H1 (cell line): ENCODE data around the gene GATC. TPM values are rescaled to one million over a fixed set of nuclear protein-coding genes. Genes with fewer than 3 reads are reported as not detected.
A peak's percentile ranks its signal among the peaks of the same experiment; 100 is the strongest.

ENCODE experiments used
- RFX5 ChIP-seq: IDR thresholded peaks from 2 replicates; pipeline ENCODE4 v1.6.1; 2011; ENCODE audit warnings: low read depth, low read length, improper control_type of control experiment, borderline replicate concordance
- RXRA ChIP-seq: IDR thresholded peaks from 2 replicates; pipeline ENCODE4 v1.6.1; 2011; ENCODE audit warnings: low read depth, mild to moderate bottlenecking, low read length, moderate library complexity; ENCODE audit not compliant: insufficient read depth
- SAP30 ChIP-seq: fragments of 300-600 bp; sonication (generic); IDR thresholded peaks from 2 replicates; pipeline ENCODE4 v1.7.1; 2012; ENCODE audit warnings: low read length, moderate library complexity, mild to moderate bottlenecking, inconsistent platforms; ENCODE audit not compliant: insufficient read depth, insufficient replicate concordance
- SIN3A ChIP-seq, 2 experiments: IDR thresholded peaks in 1 of 2; conservative IDR thresholded peaks in 1 of 2; 2 replicates each; pipeline ENCODE4 v1.6.1; 2011 to 2012; ENCODE audit warnings: low read length in 2 of 2, improper control_type of control experiment in 1 of 2, low read depth in 1 of 2, mild to moderate bottlenecking in 1 of 2
- SIRT6 ChIP-seq: IDR thresholded peaks from one replicate; pipeline ENCODE4 v1.7.1; 2012; ENCODE audit warnings: low read length, inconsistent platforms
- TAF7 ChIP-seq: optimal IDR thresholded peaks from 2 replicates; pipeline ENCODE3; 2011; ENCODE audit warnings: low read depth, mild to moderate bottlenecking, inconsistent platforms, low read length, moderate library complexity, borderline replicate concordance
- polyA plus RNA-seq, 7 experiments: library from polyadenylated mRNA; depleted of rRNA in 3 of 7; stranded (reverse) in 5 of 7; unstranded in 2 of 7; fragments of >200 nt in 5 of 7; fragments of 200-250 nt in 2 of 7; gene quantifications; 1 replicate in 5 of 7; 2 replicates in 1 of 7; 4 replicates in 1 of 7; pipeline versions ENCODE4 v1.2.1 to v1.2.3, GENCODE V29; 2011 to 2013; ENCODE audit warnings: missing spikeins in 2 of 7, mixed read lengths in 2 of 7
- total RNA-seq: library from RNA; stranded (reverse); fragmentation: NEBNext Ultra II Directional; extraction: Animal tissue kit (Norgen Biotek cat#: 25700); gene quantifications from 2 replicates; pipeline ENCODE4 v1.2.1, GENCODE V29; 2021
- TF ChIP-seq, protein P1 (sequence below): IDR thresholded peaks from 2 replicates; pipeline ENCODE4 v1.6.1; 2012; ENCODE audit warnings: low read length, inconsistent platforms
- TF ChIP-seq, protein P2 (sequence below): fragments of 300-600 bp; sonication (generic); IDR thresholded peaks from 2 replicates; pipeline ENCODE4 v1.7.1; 2012; ENCODE audit warnings: low read length, moderate library complexity, mild to moderate bottlenecking, inconsistent platforms; ENCODE audit not compliant: insufficient replicate concordance

GATC gene
- total and polyA plus RNA-seq, 2 of the 8 experiments (the other 6 are each of a cell fraction or from before 2014, with no cell fraction given) = 13.2 to 30.4 TPM

DNA sequence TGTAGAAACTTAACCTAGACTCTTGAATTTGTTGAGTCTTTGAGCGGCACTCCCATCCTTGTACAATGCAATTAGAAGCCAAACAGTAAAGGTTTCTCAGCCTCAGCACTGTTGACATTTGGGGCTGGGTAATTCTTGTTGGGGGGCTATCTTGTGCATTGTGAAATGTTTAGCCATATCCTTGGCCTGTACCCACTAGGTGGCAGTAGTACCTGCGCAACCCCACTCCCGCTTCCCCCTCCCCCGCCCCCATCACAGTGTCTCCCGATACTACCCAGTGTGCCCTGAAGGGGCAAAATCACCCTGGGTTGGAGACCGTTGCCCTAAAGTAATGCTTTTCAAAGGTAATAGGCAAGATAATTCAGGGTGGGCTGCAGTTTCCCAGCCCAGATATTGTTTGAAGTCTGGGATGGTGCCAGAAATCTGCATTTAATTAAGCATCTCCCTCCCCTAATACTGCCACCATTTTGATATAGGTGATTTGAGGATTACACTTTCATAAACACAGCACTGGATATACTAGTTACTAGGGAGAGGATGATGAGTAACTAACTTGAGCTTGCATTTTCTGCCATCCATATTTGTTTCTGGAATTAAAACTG, 6.5 kb upstream of the GATC start (continued):
- TF ChIP-seq, protein P1, sequence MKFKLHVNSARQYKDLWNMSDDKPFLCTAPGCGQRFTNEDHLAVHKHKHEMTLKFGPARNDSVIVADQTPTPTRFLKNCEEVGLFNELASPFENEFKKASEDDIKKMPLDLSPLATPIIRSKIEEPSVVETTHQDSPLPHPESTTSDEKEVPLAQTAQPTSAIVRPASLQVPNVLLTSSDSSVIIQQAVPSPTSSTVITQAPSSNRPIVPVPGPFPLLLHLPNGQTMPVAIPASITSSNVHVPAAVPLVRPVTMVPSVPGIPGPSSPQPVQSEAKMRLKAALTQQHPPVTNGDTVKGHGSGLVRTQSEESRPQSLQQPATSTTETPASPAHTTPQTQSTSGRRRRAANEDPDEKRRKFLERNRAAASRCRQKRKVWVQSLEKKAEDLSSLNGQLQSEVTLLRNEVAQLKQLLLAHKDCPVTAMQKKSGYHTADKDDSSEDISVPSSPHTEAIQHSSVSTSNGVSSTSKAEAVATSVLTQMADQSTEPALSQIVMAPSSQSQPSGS = no peak
- TF ChIP-seq SIN3A (conservative IDR thresholded peaks at IDR 0.05 in 1 of 2, IDR thresholded peaks at IDR 0.05 in 1 of 2; ENCODE audit: low read depth in 1 of 2, low read length in 2 of 2) (peak in 1 of 2 experiments; percentile 9; a peak in 1 of 4 replicates), SAP30 (no peak), TAF7 (peak; percentile 34), RFX5 (no peak), SIRT6 (no peak), RXRA (no peak)
- TF ChIP-seq, protein P2, sequence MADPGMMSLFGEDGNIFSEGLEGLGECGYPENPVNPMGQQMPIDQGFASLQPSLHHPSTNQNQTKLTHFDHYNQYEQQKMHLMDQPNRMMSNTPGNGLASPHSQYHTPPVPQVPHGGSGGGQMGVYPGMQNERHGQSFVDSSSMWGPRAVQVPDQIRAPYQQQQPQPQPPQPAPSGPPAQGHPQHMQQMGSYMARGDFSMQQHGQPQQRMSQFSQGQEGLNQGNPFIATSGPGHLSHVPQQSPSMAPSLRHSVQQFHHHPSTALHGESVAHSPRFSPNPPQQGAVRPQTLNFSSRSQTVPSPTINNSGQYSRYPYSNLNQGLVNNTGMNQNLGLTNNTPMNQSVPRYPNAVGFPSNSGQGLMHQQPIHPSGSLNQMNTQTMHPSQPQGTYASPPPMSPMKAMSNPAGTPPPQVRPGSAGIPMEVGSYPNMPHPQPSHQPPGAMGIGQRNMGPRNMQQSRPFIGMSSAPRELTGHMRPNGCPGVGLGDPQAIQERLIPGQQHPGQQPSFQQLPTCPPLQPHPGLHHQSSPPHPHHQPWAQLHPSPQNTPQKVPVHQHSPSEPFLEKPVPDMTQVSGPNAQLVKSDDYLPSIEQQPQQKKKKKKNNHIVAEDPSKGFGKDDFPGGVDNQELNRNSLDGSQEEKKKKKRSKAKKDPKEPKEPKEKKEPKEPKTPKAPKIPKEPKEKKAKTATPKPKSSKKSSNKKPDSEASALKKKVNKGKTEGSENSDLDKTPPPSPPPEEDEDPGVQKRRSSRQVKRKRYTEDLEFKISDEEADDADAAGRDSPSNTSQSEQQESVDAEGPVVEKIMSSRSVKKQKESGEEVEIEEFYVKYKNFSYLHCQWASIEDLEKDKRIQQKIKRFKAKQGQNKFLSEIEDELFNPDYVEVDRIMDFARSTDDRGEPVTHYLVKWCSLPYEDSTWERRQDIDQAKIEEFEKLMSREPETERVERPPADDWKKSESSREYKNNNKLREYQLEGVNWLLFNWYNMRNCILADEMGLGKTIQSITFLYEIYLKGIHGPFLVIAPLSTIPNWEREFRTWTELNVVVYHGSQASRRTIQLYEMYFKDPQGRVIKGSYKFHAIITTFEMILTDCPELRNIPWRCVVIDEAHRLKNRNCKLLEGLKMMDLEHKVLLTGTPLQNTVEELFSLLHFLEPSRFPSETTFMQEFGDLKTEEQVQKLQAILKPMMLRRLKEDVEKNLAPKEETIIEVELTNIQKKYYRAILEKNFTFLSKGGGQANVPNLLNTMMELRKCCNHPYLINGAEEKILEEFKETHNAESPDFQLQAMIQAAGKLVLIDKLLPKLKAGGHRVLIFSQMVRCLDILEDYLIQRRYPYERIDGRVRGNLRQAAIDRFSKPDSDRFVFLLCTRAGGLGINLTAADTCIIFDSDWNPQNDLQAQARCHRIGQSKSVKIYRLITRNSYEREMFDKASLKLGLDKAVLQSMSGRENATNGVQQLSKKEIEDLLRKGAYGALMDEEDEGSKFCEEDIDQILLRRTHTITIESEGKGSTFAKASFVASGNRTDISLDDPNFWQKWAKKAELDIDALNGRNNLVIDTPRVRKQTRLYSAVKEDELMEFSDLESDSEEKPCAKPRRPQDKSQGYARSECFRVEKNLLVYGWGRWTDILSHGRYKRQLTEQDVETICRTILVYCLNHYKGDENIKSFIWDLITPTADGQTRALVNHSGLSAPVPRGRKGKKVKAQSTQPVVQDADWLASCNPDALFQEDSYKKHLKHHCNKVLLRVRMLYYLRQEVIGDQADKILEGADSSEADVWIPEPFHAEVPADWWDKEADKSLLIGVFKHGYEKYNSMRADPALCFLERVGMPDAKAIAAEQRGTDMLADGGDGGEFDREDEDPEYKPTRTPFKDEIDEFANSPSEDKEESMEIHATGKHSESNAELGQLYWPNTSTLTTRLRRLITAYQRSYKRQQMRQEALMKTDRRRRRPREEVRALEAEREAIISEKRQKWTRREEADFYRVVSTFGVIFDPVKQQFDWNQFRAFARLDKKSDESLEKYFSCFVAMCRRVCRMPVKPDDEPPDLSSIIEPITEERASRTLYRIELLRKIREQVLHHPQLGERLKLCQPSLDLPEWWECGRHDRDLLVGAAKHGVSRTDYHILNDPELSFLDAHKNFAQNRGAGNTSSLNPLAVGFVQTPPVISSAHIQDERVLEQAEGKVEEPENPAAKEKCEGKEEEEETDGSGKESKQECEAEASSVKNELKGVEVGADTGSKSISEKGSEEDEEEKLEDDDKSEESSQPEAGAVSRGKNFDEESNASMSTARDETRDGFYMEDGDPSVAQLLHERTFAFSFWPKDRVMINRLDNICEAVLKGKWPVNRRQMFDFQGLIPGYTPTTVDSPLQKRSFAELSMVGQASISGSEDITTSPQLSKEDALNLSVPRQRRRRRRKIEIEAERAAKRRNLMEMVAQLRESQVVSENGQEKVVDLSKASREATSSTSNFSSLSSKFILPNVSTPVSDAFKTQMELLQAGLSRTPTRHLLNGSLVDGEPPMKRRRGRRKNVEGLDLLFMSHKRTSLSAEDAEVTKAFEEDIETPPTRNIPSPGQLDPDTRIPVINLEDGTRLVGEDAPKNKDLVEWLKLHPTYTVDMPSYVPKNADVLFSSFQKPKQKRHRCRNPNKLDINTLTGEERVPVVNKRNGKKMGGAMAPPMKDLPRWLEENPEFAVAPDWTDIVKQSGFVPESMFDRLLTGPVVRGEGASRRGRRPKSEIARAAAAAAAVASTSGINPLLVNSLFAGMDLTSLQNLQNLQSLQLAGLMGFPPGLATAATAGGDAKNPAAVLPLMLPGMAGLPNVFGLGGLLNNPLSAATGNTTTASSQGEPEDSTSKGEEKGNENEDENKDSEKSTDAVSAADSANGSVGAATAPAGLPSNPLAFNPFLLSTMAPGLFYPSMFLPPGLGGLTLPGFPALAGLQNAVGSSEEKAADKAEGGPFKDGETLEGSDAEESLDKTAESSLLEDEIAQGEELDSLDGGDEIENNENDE = no peak
